Liver (tissue), 9 donors: ENCODE results near the gene RAB15. TPM values are rescaled to one million over a fixed set of nuclear protein-coding genes. Genes with fewer than 3 reads are reported as not detected.
A peak's percentile ranks its signal among the peaks of the same experiment; 100 is the strongest.

Source experiments
- DNase-seq: peaks from one replicate; pipeline ENCODE4 v3.0.0-alpha.2; 2017; ENCODE audit warnings: low spot score
- H3K27ac ChIP-seq, 2 donors: one replicate each; pipeline ENCODE4 v1.7.0; 2013; ENCODE audit warnings: inconsistent platforms in 2 of 2, low read length in 2 of 2, control low read depth in 1 of 2, low read depth in 1 of 2, mild to moderate bottlenecking in 1 of 2
- H3K27me3 ChIP-seq, 4 donors: one replicate each; pipeline versions ENCODE4 v1.6.1 to v1.7.0; 2013; ENCODE audit warnings: low read length in 3 of 4, inconsistent platforms in 1 of 4, mild to moderate bottlenecking in 1 of 4, moderate library complexity in 1 of 4; ENCODE audit not compliant: control insufficient read depth in 4 of 4, insufficient read depth in 4 of 4
- H3K36me3 ChIP-seq, 4 donors: one replicate each; pipeline versions ENCODE4 v1.6.1 to v1.7.0; 2013; ENCODE audit warnings: low read length in 3 of 4, mild to moderate bottlenecking in 3 of 4, low read depth in 1 of 4, moderate library complexity in 1 of 4; ENCODE audit not compliant: control insufficient read depth in 4 of 4, insufficient read depth in 3 of 4
- H3K4me1 ChIP-seq, 4 donors: one replicate each; pipeline versions ENCODE4 v1.6.1 to v1.7.0; 2013; ENCODE audit warnings: low read length in 3 of 4, mild to moderate bottlenecking in 3 of 4, moderate library complexity in 1 of 4; ENCODE audit not compliant: control insufficient read depth in 4 of 4, insufficient read depth in 4 of 4
- H3K4me3 ChIP-seq, 3 donors: one replicate each; pipeline versions ENCODE4 v1.6.1 to v1.7.0; 2013; ENCODE audit warnings: low read length in 3 of 3, control low read depth in 1 of 3, low read depth in 1 of 3, mild to moderate bottlenecking in 1 of 3
- H3K9ac ChIP-seq, 2 donors: one replicate each; pipeline ENCODE4 v1.7.0; 2013; ENCODE audit warnings: low read length in 2 of 2, mild to moderate bottlenecking in 2 of 2, moderate library complexity in 2 of 2, control low read depth in 1 of 2, low read depth in 1 of 2
- H3K9me3 ChIP-seq, 4 donors: one replicate each; pipeline versions ENCODE4 v1.6.1 to v1.7.0; 2013; ENCODE audit warnings: low read length in 3 of 4; ENCODE audit not compliant: control insufficient read depth in 4 of 4
- EGR1 ChIP-seq, 2 donors: IDR thresholded peaks; 2 replicates each; pipeline ENCODE4 v1.6.1; 2016 to 2018; ENCODE audit warnings: antibody characterized with exemption in 2 of 2, low read depth in 2 of 2
- FOXA2 ChIP-seq: IDR thresholded peaks from 2 replicates; pipeline ENCODE4 v1.6.1; 2016; ENCODE audit warnings: antibody characterized with exemption
- HNF4A ChIP-seq, 2 donors: conservative IDR thresholded peaks; 2 replicates each; pipeline ENCODE4 v1.6.1; 2016; ENCODE audit warnings: antibody characterized with exemption in 2 of 2, mild to moderate bottlenecking in 2 of 2
- HNF4G ChIP-seq: IDR thresholded peaks from 2 replicates; pipeline ENCODE4 v1.6.1; 2016; ENCODE audit warnings: antibody characterized with exemption
- JUND ChIP-seq, 2 donors: IDR thresholded peaks; 2 replicates each; pipeline ENCODE4 v1.6.1; 2016; ENCODE audit warnings: antibody characterized with exemption in 2 of 2
- NR2F2 ChIP-seq: IDR thresholded peaks from 2 replicates; pipeline ENCODE4 v1.6.1; 2016; ENCODE audit warnings: antibody characterized with exemption
- RAD21 ChIP-seq, 2 donors: IDR thresholded peaks; 2 replicates each; pipeline ENCODE4 v1.6.1; 2016; ENCODE audit warnings: antibody characterized with exemption in 2 of 2, mild to moderate bottlenecking in 2 of 2
- SP1 ChIP-seq: IDR thresholded peaks from 2 replicates; pipeline ENCODE4 v1.6.1; 2018; ENCODE audit warnings: antibody characterized with exemption, mild to moderate bottlenecking
- TAF1 ChIP-seq: conservative IDR thresholded peaks from 2 replicates; pipeline ENCODE4 v1.6.1; 2016; ENCODE audit warnings: antibody characterized with exemption, mild to moderate bottlenecking
- WGBS: extraction: QIAGEN DNeasy Blood & Tissue Kit; methylation state at CpG from one replicate; pipeline ENCODE4 v1.1.7; 2013; 5-methylcytosine and 5-hydroxymethylcytosine counted together
- polyA plus RNA-seq, 2 donors: library from polyadenylated mRNA; stranded (reverse) in 1 of 2; unstranded in 1 of 2; fragments of 200-250 nt in 1 of 2; fragments of >200 nt in 1 of 2; fragmentation: Nextera tagmentation in 1 of 2; extraction: Ambion mirVana in 1 of 2; gene quantifications; one replicate each; pipeline versions ENCODE4 v1.2.1 to v1.2.3, GENCODE V29; 2013 to 2015
- total RNA-seq, 2 donors: library from RNA; depleted of rRNA; stranded (reverse); fragments of >200 nt; gene quantifications; one replicate each; pipeline ENCODE4 v1.2.3, GENCODE V29; 2014
- TF ChIP-seq, protein P1 (sequence below): IDR thresholded peaks from 2 replicates; pipeline ENCODE4 v1.6.1; 2016; ENCODE audit warnings: antibody characterized with exemption
- TF ChIP-seq, protein P2 (sequence below): IDR thresholded peaks from 2 replicates; pipeline ENCODE4 v1.6.1; 2016; ENCODE audit warnings: antibody characterized with exemption, mild to moderate bottlenecking
- TF ChIP-seq, protein P3 (sequence below): IDR thresholded peaks from 2 replicates; pipeline ENCODE4 v1.6.1; 2016; ENCODE audit warnings: antibody characterized with exemption
- TF ChIP-seq, protein P4 (sequence below): fragments of 150-350 bp; IDR thresholded peaks from 2 replicates; pipeline ENCODE4 v1.5.1; 2017; ENCODE audit warnings: improper control_type of control experiment, low read depth, low read length; ENCODE audit not compliant: missing input control
- donor health status: healthy.
- donor health status: healthy.
- donor health status: healthy.
- donor health status: healthy.
- donor health status: healthy.

The RAB15 gene
- total and polyA plus RNA-seq, 4 donors, result 5.5 to 18.0 (median 11.1) TPM

DNA sequence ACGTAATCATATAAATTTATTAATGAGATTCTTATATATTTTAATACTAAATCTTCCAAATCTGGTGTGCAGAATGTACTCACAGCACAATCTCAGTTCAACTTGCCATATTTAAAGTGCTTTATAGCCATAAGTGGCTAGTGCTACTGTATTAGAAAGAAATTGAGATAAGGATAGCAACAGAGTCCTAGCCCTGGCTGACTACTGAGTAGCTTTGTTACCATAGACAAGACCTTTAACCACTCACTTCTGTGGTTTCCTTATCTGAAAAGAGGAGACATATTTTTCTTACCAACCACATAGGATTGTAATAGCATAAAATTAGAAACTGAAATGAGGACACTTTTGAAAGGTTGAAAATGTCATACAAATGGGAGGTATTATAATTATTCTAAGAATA, 59.9 kb downstream of the RAB15 start:
- Histone ChIP-seq H3K4me1 (peaks cover 3 to 22% (median 12%) of the 10 kb centered on the region in 4 donors), H3K27ac (no peak overlapping the region), H3K9ac (no peak overlapping the region), H3K27me3 (no peaks in the 10 kb centered on the region), H3K9me3 (no peaks in the 10 kb centered on the region), H3K4me3 (no peak overlapping the region), H3K36me3 (no peaks in the 10 kb centered on the region)
- WGBS, result 1% methylated on average over 1 of the region's 1 CpG
- DNase-seq, result no peak
- TF ChIP-seq, protein P1, sequence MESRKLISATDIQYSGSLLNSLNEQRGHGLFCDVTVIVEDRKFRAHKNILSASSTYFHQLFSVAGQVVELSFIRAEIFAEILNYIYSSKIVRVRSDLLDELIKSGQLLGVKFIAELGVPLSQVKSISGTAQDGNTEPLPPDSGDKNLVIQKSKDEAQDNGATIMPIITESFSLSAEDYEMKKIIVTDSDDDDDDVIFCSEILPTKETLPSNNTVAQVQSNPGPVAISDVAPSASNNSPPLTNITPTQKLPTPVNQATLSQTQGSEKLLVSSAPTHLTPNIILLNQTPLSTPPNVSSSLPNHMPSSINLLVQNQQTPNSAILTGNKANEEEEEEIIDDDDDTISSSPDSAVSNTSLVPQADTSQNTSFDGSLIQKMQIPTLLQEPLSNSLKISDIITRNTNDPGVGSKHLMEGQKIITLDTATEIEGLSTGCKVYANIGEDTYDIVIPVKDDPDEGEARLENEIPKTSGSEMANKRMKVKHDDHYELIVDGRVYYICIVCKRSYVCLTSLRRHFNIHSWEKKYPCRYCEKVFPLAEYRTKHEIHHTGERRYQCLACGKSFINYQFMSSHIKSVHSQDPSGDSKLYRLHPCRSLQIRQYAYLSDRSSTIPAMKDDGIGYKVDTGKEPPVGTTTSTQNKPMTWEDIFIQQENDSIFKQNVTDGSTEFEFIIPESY, result no peak
- TF ChIP-seq EGR1 (IDR thresholded peaks at IDR 0.05; ENCODE audit: low read depth in 2 of 2) (no peak), NR2F2 (no peak), SP1 (no peak), HNF4A (conservative IDR thresholded peaks at IDR 0.05) (no peak), HNF4G (no peak), FOXA2 (no peak), JUND (IDR thresholded peaks at IDR 0.05) (no peak), TAF1 (no peak)
- TF ChIP-seq, protein P2, sequence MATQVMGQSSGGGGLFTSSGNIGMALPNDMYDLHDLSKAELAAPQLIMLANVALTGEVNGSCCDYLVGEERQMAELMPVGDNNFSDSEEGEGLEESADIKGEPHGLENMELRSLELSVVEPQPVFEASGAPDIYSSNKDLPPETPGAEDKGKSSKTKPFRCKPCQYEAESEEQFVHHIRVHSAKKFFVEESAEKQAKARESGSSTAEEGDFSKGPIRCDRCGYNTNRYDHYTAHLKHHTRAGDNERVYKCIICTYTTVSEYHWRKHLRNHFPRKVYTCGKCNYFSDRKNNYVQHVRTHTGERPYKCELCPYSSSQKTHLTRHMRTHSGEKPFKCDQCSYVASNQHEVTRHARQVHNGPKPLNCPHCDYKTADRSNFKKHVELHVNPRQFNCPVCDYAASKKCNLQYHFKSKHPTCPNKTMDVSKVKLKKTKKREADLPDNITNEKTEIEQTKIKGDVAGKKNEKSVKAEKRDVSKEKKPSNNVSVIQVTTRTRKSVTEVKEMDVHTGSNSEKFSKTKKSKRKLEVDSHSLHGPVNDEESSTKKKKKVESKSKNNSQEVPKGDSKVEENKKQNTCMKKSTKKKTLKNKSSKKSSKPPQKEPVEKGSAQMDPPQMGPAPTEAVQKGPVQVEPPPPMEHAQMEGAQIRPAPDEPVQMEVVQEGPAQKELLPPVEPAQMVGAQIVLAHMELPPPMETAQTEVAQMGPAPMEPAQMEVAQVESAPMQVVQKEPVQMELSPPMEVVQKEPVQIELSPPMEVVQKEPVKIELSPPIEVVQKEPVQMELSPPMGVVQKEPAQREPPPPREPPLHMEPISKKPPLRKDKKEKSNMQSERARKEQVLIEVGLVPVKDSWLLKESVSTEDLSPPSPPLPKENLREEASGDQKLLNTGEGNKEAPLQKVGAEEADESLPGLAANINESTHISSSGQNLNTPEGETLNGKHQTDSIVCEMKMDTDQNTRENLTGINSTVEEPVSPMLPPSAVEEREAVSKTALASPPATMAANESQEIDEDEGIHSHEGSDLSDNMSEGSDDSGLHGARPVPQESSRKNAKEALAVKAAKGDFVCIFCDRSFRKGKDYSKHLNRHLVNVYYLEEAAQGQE, result no peak
- TF ChIP-seq, protein P3, sequence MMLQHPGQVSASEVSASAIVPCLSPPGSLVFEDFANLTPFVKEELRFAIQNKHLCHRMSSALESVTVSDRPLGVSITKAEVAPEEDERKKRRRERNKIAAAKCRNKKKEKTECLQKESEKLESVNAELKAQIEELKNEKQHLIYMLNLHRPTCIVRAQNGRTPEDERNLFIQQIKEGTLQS, result no peak

DNA sequence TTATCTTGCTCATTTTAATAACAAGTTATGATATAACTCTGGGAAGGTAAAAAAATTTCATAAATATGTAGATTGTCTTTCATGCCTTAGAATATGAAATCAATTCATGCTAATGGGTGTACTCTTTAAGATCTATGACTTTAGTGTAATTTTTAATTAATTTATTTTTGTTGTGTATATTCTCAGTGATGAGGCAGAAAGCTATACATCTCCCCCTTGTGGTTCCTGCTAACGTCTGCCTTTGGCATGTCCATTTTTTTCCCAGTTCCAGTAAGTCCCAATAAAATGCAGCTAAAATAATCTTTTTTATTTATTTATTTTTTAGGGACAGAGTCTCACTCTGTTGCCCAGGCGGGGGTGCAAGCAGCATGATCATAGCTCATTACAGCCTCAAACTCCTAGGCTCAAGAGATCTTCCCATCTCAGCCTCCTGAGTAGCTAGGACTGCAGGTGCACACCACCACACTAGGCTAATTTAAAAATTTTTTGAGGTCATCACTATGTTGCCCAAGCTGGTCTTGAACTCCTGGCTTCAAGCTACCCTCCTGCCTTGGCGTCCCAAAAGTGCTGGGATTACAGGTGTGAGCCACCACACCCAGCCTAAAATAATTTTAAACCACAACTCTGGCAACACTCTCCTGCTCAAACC, 61.2 kb downstream of the RAB15 start:
- TF ChIP-seq RAD21 (IDR thresholded peaks at IDR 0.05), result peak; percentile 29 to 53
- TF ChIP-seq, protein P3, result no peak
- TF ChIP-seq, protein P4, sequence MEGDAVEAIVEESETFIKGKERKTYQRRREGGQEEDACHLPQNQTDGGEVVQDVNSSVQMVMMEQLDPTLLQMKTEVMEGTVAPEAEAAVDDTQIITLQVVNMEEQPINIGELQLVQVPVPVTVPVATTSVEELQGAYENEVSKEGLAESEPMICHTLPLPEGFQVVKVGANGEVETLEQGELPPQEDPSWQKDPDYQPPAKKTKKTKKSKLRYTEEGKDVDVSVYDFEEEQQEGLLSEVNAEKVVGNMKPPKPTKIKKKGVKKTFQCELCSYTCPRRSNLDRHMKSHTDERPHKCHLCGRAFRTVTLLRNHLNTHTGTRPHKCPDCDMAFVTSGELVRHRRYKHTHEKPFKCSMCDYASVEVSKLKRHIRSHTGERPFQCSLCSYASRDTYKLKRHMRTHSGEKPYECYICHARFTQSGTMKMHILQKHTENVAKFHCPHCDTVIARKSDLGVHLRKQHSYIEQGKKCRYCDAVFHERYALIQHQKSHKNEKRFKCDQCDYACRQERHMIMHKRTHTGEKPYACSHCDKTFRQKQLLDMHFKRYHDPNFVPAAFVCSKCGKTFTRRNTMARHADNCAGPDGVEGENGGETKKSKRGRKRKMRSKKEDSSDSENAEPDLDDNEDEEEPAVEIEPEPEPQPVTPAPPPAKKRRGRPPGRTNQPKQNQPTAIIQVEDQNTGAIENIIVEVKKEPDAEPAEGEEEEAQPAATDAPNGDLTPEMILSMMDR, result peak; percentile 39
- H3K36me3 ChIP-seq, result no peaks in the 10 kb centered on the region
- peaks cover 2 to 18% (median 10%) of the 10 kb centered on the region in 4 donors for H3K4me1 ChIP-seq
- no peak overlapping the region for H3K4me3 ChIP-seq
- WGBS, result 27% methylated on average over 3 of the region's 3 CpGs
- H3K9ac ChIP-seq, result no peak overlapping the region
- no peaks in the 10 kb centered on the region for H3K27me3 ChIP-seq
- no peak for DNase-seq
- no peaks in the 10 kb centered on the region for H3K9me3 ChIP-seq
- H3K27ac ChIP-seq, result no peak overlapping the region
